Ascending aorta (tissue), 2 donors: ENCODE measurements around the gene TNFAIP2. TPM values are rescaled to one million over a fixed set of nuclear protein-coding genes. Genes with fewer than 3 reads are reported as not detected.
A peak's percentile ranks its signal among the peaks of the same experiment; 100 is the strongest.

Experiments
- DNase-seq, 2 donors: peaks; one replicate each; pipeline ENCODE4 v3.0.0-alpha.2; 2019; ENCODE audit warnings: low spot score in 2 of 2
- H3K27ac ChIP-seq, 2 donors: fragments of 200-600 bp; sonication (generic); one replicate each; pipeline ENCODE4 v1.5.1; 2016 to 2017; ENCODE audit warnings: mild to moderate bottlenecking in 1 of 2
- H3K27me3 ChIP-seq: fragments of 200-600 bp; sonication (generic); one replicate; pipeline ENCODE4 v1.5.1; 2017
- H3K36me3 ChIP-seq, 2 donors: fragments of 200-600 bp; sonication (generic); one replicate each; pipeline ENCODE4 v1.5.1; 2016
- H3K4me1 ChIP-seq, 2 donors: fragments of 200-600 bp; sonication (generic); one replicate each; pipeline ENCODE4 v1.5.1; 2016 to 2017; ENCODE audit warnings: mild to moderate bottlenecking in 1 of 2
- H3K4me3 ChIP-seq, 2 donors: fragments of 200-600 bp; sonication (generic); one replicate each; pipeline ENCODE4 v1.5.1; 2016 to 2017; ENCODE audit warnings: mild to moderate bottlenecking in 1 of 2
- H3K9me3 ChIP-seq, 2 donors: fragments of 200-600 bp; sonication (generic); one replicate each; pipeline ENCODE4 v1.5.1; 2016
- intact Hi-C: fragments of 100-400 bp; cut with DNase I; formaldehyde crosslinking; loops from one replicate; pipeline ENCODE4 v1.15.1; 2023
- total RNA-seq: library from RNA; depleted of rRNA; stranded (reverse); fragments of >200 nt; gene quantifications from one replicate; pipeline ENCODE4 v1.1.0, GENCODE V29; 2016
- TF ChIP-seq, protein P1 (sequence below), 3 experiments: fragments of 200-600 bp in 2 of 3; fragments of 450-650 bp in 1 of 3; sonication (generic) in 2 of 3; IDR thresholded peaks; one replicate each; pipeline ENCODE4 v1.5.1; 2016 to 2019; ENCODE audit warnings: antibody characterized with exemption in 3 of 3, mild to moderate bottlenecking in 1 of 3, moderate library complexity in 1 of 3

TNFAIP2 gene
- total RNA-seq, 1 donor from 2014 or later: 133 TPM

DNA sequence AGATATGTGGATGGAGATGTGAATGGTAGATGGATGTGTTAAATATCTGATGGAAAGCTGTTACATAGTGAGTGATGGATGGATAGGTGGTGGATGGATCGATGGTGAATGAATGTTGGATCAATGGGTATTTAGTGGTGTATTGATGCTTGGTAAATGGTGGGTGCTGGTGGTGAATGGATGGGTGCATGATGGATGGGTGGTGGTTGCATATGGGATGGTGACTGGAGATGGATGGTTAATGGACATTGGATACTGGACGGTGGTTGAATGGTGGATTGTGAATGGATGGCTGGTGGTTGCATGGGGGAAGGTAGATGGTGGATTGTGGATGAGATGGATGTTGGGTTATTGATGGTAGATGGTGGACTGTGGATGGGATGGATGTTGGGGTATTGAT lies 41.3 kb upstream of the TNFAIP2 start:
- H3K27me3 ChIP-seq: no peaks in the 10 kb centered on the region
- no peaks in the 10 kb centered on the region for H3K9me3 ChIP-seq
- no peaks in the 10 kb centered on the region for H3K36me3 ChIP-seq
- no peak for DNase-seq
- TF ChIP-seq, protein P1, sequence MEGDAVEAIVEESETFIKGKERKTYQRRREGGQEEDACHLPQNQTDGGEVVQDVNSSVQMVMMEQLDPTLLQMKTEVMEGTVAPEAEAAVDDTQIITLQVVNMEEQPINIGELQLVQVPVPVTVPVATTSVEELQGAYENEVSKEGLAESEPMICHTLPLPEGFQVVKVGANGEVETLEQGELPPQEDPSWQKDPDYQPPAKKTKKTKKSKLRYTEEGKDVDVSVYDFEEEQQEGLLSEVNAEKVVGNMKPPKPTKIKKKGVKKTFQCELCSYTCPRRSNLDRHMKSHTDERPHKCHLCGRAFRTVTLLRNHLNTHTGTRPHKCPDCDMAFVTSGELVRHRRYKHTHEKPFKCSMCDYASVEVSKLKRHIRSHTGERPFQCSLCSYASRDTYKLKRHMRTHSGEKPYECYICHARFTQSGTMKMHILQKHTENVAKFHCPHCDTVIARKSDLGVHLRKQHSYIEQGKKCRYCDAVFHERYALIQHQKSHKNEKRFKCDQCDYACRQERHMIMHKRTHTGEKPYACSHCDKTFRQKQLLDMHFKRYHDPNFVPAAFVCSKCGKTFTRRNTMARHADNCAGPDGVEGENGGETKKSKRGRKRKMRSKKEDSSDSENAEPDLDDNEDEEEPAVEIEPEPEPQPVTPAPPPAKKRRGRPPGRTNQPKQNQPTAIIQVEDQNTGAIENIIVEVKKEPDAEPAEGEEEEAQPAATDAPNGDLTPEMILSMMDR (IDR thresholded peaks at IDR 0.05): no peak
- intact Hi-C loops: no loop called here
- H3K27ac ChIP-seq: no peak overlapping the region
- no peaks in the 10 kb centered on the region for H3K4me1 ChIP-seq
- H3K4me3 ChIP-seq: no peak overlapping the region

DNA sequence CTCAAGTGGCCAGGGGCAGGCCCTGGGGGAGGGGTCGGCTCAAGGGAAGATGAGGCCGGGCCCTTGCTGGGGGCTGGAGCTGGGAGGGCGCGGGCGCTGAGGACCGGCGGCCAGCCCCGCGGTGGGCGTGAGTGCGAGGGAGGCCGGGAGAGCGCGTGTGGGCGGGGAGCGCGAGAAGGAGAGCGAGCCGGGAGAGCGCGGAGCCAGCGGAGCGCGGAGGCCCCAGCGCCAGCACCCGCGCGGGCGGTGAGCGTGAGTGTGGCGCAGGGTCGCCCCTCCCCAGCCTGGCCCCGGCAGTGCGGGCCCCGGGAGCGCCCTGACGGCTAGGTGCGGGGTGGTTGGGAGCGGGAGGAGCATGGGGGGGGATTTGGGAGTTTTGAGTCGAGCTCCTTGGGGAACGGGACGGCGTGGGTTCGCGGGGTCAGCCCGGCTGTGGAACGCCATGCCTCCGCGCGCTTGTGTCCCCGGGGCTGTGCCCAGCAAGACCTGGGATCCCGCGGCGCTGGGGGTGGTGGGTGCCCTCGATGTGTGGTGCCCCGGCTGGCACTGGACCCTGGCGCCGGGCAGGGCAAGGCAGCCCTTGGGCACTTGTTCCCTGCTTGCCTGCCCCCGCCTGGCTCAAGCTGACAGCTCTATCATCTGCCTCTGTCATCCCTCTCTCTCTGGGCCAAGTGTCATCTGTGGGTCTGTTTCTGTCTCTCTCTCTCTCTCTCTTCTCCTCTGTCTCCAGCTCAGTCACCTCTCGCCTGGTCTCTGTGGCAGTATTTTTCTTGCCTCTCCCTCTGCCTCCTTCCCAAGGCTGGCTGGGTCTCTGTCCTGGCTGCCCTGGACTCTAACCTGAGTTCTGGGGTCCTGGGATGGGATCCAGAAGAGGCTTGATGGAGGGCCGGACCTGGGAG lies 39.0 kb upstream of the TNFAIP2 start, which contains the start of gene LBHD2:
LBHD2 (plus strand) TSS at position 190 of the 899 bp plus-strand sequence. CDS start 1,803 bp downstream, outside the sequence.
- Histone ChIP-seq H3K36me3 (no peaks in the 10 kb centered on the region), H3K27ac (no peak within 1 kb of the TSS), H3K4me1 (no peaks in the 10 kb centered on the region), H3K27me3 (no peaks in the 10 kb centered on the region), H3K4me3 (peak within 1 kb of the TSS in 1 of 2 donors; percentile 30), H3K9me3 (no peaks in the 10 kb centered on the region)
- intact Hi-C loops: no loop called here
- DNase-seq: no peak
- TF ChIP-seq, protein P1 (IDR thresholded peaks at IDR 0.05): no peak

DNA sequence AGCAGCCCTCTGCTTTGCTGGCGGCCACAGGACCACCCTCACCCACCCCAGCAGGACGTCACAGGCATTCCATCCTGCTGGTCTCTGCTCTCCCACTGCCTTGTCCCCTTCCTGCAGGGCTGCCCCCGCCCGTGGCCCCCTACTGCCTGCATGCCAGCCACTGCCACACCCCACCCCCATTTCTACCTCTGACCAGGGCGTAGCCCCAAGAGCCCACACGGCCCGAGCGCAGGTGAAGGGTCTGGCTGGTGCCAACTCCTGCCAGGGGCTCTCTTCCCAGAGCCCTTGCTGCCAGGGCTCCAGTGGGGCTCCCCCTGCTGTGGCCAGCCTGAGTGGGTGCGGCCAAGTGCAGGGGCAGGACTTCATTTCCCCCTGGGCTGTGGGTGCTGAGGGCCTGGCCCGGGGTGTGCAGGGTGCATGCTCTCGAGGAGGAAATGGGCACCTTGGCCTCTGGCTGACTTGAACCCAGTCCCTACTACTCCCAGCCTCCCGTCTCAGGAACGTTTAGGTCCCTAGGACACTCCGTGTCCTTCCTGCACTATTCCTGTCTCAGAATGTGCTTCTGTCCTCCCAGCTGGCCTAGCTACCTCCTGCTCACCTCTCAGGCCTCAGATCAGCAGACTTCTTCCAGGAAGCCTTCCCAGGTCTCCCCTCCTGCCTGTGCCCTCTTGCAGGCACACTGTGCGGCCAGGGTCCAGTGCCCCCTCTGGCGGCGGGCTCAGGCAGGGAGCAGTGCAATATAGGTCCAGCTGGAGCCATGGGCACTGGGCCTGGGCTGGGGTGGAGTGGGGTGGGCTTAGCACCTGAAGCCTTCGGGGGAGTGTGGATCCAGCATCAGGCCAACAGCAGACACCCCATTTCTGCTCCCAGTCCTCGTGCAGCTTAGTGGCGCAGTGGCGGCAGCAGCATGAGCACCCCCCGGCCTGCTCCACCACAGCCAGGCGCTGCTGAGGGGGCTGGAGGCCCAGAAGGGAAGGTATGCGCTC lies 37.9 kb upstream of the TNFAIP2 start:
- Histone ChIP-seq H3K9me3 (no peaks in the 10 kb centered on the region), H3K27me3 (no peaks in the 10 kb centered on the region), H3K4me1 (no peaks in the 10 kb centered on the region), H3K4me3 (no peak overlapping the region), H3K36me3 (no peaks in the 10 kb centered on the region), H3K27ac (no peak overlapping the region)
- TF ChIP-seq, protein P1 (IDR thresholded peaks at IDR 0.05): no peak
- DNase-seq: no peak
- intact Hi-C loops: no loop called here

DNA sequence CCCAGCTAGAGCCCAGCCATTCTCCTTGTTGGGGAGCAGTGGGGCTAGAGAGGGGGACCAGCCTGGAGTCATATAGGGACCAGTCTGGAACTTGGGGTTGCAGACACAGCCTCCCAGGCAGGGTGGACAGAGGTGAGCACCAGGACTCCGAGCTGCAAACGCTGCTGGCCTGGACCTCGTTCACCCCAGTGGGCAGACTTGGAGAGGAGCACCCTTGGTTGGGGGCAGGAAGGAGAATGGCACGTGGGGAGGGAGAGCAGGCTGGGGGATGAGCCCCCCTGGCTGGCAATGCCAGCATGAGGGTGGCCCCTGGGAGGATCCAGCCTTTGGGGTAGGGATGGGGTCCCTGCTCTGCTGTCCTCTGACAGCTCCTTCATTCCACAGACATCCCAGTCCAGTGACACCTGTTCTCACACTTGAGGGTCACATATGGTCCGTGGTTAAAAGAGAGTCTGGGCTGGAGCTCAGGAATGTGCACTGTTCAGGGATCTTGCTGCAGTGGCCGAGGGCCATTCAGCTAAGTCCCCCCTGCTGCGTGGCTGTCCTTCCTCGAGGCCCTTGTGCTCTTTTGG lies 36.4 kb upstream of the TNFAIP2 start:
- intact Hi-C loops: no loop called here
- Histone ChIP-seq H3K4me3 (no peak overlapping the region), H3K27ac (no peak overlapping the region), H3K36me3 (no peaks in the 10 kb centered on the region), H3K27me3 (no peaks in the 10 kb centered on the region), H3K9me3 (no peaks in the 10 kb centered on the region), H3K4me1 (peaks cover 0 to 3% of the 10 kb centered on the region in 2 donors)
- TF ChIP-seq, protein P1 (IDR thresholded peaks at IDR 0.05): no peak
- no peak for DNase-seq

DNA sequence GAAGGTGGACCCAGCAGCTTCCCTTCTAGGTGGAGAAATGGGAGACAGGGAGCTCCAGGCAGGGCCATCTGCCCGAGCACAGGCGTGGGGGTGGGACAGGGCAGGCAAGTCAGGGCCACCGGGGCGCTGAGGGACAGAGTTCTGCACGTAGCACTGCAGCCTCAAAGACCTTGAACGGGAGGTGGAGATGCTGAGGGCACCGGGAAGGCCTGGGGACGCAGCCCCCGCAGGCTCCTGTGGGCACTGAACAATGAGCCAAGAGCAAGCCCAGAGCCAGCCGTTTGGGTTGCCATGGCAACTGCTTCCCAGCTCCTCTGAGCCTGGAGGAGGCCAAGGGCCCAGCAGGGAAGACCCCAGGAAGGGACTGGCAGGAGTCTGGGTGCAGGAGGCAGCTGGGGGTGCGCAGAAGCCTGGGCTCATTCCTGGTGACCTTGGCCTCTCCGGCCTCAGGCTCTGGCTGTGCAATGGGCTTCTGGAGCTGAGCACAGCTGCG lies 35.9 kb upstream of the TNFAIP2 start:
- TF ChIP-seq, protein P1 (IDR thresholded peaks at IDR 0.05): no peak
- Histone ChIP-seq H3K4me3 (no peak overlapping the region), H3K27ac (no peak overlapping the region), H3K36me3 (no peaks in the 10 kb centered on the region), H3K4me1 (peaks cover 0 to 3% of the 10 kb centered on the region in 2 donors), H3K9me3 (no peaks in the 10 kb centered on the region), H3K27me3 (no peaks in the 10 kb centered on the region)
- no peak for DNase-seq
- intact Hi-C loops: no loop called here
